Loucy (cell line): ENCODE results near the gene GNGT1.

ENCODE experiments used
- H2AFZ ChIP-seq: fragments of 200-600 bp; sonication (generic); 2 replicates; pipeline ENCODE4 v1.6.0; 2016; ENCODE audit warnings: antibody characterized with exemption, mild to moderate bottlenecking, low read length, moderate library complexity
- H3F3A ChIP-seq: fragments of 200-600 bp; 2 replicates; pipeline ENCODE4 v1.6.0; 2016; ENCODE audit warnings: antibody characterized with exemption, low read depth, mild to moderate bottlenecking
- H3K27me3 ChIP-seq: fragments of 200-600 bp; sonication (generic); 2 replicates; pipeline ENCODE4 v1.6.1; 2014; ENCODE audit warnings: low read length, mild to moderate bottlenecking; ENCODE audit not compliant: insufficient read depth, poor library complexity, severe bottlenecking
- H3K36me3 ChIP-seq: fragments of 200-600 bp; sonication (generic); 2 replicates; pipeline ENCODE4 v1.6.1; 2016; ENCODE audit warnings: low read length; ENCODE audit not compliant: insufficient read depth
- H3K4me1 ChIP-seq: fragments of 200-600 bp; sonication (generic); 2 replicates; pipeline ENCODE4 v1.5.1; 2014; ENCODE audit warnings: low read length, mild to moderate bottlenecking; ENCODE audit not compliant: insufficient read depth, poor library complexity, severe bottlenecking
- H3K4me2 ChIP-seq: fragments of 200-600 bp; sonication (generic); 2 replicates; pipeline ENCODE4 v1.6.0; 2014; ENCODE audit warnings: antibody characterized with exemption, low read length, low read depth, mild to moderate bottlenecking; ENCODE audit not compliant: poor library complexity, severe bottlenecking
- H3K4me3 ChIP-seq: fragments of 200-600 bp; sonication (generic); 2 replicates; pipeline ENCODE4 v1.5.1; 2014; ENCODE audit warnings: low read length, mild to moderate bottlenecking, mixed read lengths; ENCODE audit not compliant: poor library complexity, severe bottlenecking
- H3K79me2 ChIP-seq: fragments of 200-600 bp; sonication (generic); 2 replicates; pipeline ENCODE4 v1.6.1; 2014; ENCODE audit warnings: low read length; ENCODE audit not compliant: insufficient read depth
- H3K9ac ChIP-seq: fragments of 200-600 bp; sonication (generic); 2 replicates; pipeline ENCODE4 v1.6.0; 2014; ENCODE audit warnings: mild to moderate bottlenecking, low read depth, low read length, moderate library complexity; ENCODE audit not compliant: poor library complexity, severe bottlenecking
- H3K9me2 ChIP-seq: fragments of 200-600 bp; sonication (generic); replicated peaks from 2 replicates; pipeline ENCODE4 v1.6.1; 2016; ENCODE audit warnings: low read depth, low read length, mixed read lengths
- H3K9me3 ChIP-seq: fragments of 200-600 bp; sonication (generic); 2 replicates; pipeline ENCODE4 v1.6.1; 2014; ENCODE audit warnings: mild to moderate bottlenecking, antibody characterized with exemption, low read length, low read depth; ENCODE audit not compliant: insufficient read depth
- H4K20me1 ChIP-seq: fragments of 200-600 bp; sonication (generic); 2 replicates; pipeline ENCODE4 v1.6.0; 2014; ENCODE audit warnings: antibody characterized with exemption, low read length, mild to moderate bottlenecking; ENCODE audit not compliant: insufficient read depth, poor library complexity, severe bottlenecking
- EZH2phosphoT487 ChIP-seq: fragments of 200-600 bp; IDR thresholded peaks from 2 replicates; pipeline ENCODE4 v1.6.1; 2018; ENCODE audit warnings: antibody characterized with exemption, mild to moderate bottlenecking, moderate library complexity, borderline replicate concordance
- TF ChIP-seq, protein P1 (sequence below): fragments of 200-600 bp; sonication (generic); conservative IDR thresholded peaks from 2 replicates; pipeline ENCODE4 v1.5.1; 2014; ENCODE audit warnings: mild to moderate bottlenecking, antibody characterized with exemption, low read length

Gene GNGT1

GRCh38 chr7:93873998-93874574, 32.3 kb upstream of the GNGT1 start:
- no peaks in the 10 kb centered on the region for H3K9me3 ChIP-seq
- H3K27me3 ChIP-seq: no peaks in the 10 kb centered on the region
- no peaks in the 10 kb centered on the region for H3K4me1 ChIP-seq
- H4K20me1 ChIP-seq: no peaks in the 10 kb centered on the region
- no peak overlapping the region for H3K4me2 ChIP-seq
- TF ChIP-seq, protein P1, sequence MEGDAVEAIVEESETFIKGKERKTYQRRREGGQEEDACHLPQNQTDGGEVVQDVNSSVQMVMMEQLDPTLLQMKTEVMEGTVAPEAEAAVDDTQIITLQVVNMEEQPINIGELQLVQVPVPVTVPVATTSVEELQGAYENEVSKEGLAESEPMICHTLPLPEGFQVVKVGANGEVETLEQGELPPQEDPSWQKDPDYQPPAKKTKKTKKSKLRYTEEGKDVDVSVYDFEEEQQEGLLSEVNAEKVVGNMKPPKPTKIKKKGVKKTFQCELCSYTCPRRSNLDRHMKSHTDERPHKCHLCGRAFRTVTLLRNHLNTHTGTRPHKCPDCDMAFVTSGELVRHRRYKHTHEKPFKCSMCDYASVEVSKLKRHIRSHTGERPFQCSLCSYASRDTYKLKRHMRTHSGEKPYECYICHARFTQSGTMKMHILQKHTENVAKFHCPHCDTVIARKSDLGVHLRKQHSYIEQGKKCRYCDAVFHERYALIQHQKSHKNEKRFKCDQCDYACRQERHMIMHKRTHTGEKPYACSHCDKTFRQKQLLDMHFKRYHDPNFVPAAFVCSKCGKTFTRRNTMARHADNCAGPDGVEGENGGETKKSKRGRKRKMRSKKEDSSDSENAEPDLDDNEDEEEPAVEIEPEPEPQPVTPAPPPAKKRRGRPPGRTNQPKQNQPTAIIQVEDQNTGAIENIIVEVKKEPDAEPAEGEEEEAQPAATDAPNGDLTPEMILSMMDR: no peak
- no peaks in the 10 kb centered on the region for H3K79me2 ChIP-seq
- no peaks in the 10 kb centered on the region for H3K9me2 ChIP-seq
- no peak overlapping the region for H2AFZ ChIP-seq
- H3F3A ChIP-seq: no peaks in the 10 kb centered on the region
- no peak overlapping the region for H3K9ac ChIP-seq
- no peak overlapping the region for H3K4me3 ChIP-seq
- H3K36me3 ChIP-seq: no peaks in the 10 kb centered on the region

DNA sequence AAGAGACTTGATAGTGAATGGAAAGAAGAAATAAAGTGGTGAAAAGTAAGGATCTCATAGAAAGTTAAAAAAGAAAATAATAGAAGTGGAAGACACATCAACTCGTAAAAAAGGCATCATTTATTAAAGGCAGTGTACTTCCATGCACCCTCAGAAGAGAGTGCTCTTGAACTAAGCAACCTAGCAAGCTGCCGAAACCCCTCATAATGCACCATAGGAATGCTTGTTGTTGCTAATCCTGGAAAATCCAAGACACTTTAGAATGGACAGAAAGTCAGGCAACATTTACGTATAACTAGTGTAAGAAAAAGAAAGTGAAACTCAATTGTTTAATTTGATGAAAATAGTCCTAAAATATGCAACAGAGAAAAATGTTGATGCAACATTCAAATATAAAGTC, 28.6 kb upstream of the GNGT1 start:
- no peaks in the 10 kb centered on the region for H3K36me3 ChIP-seq
- no peaks in the 10 kb centered on the region for H3K9me3 ChIP-seq
- no peaks in the 10 kb centered on the region for H3K79me2 ChIP-seq
- H3K9me2 ChIP-seq: no peaks in the 10 kb centered on the region
- H3K9ac ChIP-seq: no peak overlapping the region
- no peak overlapping the region for H3K4me2 ChIP-seq
- H3K4me1 ChIP-seq: no peaks in the 10 kb centered on the region
- no peaks in the 10 kb centered on the region for H3F3A ChIP-seq
- H2AFZ ChIP-seq: no peak overlapping the region
- no peak overlapping the region for H3K4me3 ChIP-seq
- H4K20me1 ChIP-seq: no peaks in the 10 kb centered on the region
- no peaks in the 10 kb centered on the region for H3K27me3 ChIP-seq
- no peak for TF ChIP-seq EZH2phosphoT487
- TF ChIP-seq, protein P1: no peak

- Histone ChIP-seq H3K9me3 (no peaks in the 10 kb centered on the region), H3K9ac (no peak overlapping the region), H3K4me2 (no peak overlapping the region), H3K36me3 (no peaks in the 10 kb centered on the region), H4K20me1 (no peaks in the 10 kb centered on the region), H2AFZ (no peak overlapping the region), H3K4me3 (no peak overlapping the region), H3K79me2 (no peaks in the 10 kb centered on the region), H3K9me2 (no peaks in the 10 kb centered on the region), H3K27me3 (no peaks in the 10 kb centered on the region), H3F3A (no peaks in the 10 kb centered on the region), H3K4me1 (no peaks in the 10 kb centered on the region)
- TF ChIP-seq EZH2phosphoT487: no peak
- TF ChIP-seq, protein P1: no peak
These were observed 27.0 kb upstream of the GNGT1 start for GRCh38 chr7:93879356-93879755.
